A549 treated with RU486 at 1 μM for 4 hours (cell line): Measurements from ENCODE around the gene TMEM59L. TPM values are rescaled to one million over a fixed set of nuclear protein-coding genes. Genes with fewer than 3 reads are reported as not detected.

ENCODE experiments used
- total RNA-seq: library from RNA; stranded (reverse); fragments of 200-300 nt; extraction: Qiagen RNA extraction; gene quantifications from 5 replicates; pipeline ENCODE4 v1.2.3, GENCODE V29; 2022; ENCODE audit warnings: low read depth

TMEM59L gene
- total RNA-seq: 3.8 to 6.7 TPM (median 5.8 TPM) in 5 replicates

GRCh38 chr19:18612772-18613588, at the start of gene TMEM59L:
TMEM59L (plus strand) TSS chr19:18612870; CDS start chr19:18612959, 89 bp downstream.

DNA sequence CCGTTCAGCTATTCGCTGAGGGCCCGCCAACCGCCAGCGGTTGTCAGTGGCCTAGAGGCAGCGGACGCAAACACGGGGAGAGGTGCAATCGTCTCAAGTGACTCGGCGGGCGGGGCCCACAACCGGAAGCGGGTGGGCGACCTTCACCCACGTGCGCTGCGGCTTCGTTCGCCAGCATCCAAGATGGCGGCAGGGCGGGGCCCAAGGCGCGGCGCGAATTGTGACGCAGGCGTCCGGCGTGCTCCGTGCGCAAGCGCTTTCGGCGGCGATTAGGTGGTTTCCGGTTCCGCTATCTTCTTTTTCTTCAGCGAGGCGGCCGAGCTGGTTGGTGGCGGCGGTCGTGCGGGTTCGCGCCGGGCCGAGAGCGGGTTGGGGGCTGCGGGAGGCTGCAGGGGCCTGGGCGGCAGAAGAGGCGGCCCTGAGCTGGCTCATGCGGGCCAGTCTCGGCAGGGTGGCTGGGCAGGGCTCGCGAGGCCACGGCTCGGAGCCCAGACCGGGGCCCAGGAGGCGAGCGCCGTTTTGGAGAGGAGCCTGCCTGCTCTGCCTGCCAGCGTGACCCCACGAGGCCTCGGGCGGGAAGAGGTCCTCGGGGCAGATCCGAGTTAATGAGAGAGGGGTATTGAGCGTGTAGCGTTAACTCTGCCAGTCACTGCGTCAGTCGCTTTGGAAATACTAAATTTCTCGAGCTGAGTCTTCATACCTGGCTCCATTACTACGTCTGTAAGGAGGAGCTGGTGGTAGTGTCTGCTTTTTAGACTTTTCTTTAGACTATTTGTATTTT, 40.9 kb upstream of the TMEM59L start, which contains the start of gene UBA52:
Gene UBA52 (plus strand): TSS at position 294 of the 781 bp plus-strand sequence. CDS start 1,444 bp downstream, outside the sequence.

DNA sequence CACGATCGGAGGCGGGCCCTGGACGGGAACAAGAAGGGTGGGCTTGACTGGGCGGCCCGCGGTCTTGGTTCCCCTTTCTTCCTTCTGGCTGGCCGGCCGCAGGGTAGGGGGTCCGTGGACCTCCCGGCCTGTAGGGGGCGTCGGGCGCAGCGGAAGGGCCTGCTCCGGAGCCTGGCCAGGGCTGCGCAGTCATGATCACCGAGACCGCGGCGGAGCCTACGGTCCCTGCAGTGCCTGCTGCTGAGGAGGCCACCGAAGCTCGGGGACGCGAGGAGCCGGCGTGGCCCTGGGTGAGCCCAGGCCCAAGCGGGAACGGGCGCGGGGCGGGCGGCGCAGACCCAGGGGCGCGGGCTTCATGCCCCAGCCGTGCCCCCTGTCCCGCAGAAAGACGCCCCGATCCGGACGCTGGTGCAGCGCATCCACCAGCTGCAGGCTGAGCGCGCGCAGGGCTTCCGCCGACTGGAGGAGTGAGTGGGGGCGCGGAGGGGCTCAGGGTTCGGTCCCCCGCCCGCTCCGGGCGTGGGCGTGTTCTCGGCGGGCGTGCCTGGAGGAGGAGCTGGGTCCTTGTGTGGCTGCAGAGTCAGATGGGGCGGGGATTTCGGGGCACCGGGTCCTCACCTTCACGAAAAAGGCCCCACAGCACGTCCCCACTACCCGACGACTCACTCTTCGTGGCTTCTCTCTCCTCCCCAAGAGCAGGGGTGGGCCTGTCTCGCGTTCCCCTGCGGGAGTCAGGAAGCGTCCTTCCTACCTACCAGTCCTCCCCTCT, 23.9 kb upstream of the TMEM59L start, which contains the start of gene REX1BD:
Gene REX1BD (plus strand): TSS at position 188 of the 769 bp plus-strand sequence. CDS start 4 bp downstream, at position 192.

DNA sequence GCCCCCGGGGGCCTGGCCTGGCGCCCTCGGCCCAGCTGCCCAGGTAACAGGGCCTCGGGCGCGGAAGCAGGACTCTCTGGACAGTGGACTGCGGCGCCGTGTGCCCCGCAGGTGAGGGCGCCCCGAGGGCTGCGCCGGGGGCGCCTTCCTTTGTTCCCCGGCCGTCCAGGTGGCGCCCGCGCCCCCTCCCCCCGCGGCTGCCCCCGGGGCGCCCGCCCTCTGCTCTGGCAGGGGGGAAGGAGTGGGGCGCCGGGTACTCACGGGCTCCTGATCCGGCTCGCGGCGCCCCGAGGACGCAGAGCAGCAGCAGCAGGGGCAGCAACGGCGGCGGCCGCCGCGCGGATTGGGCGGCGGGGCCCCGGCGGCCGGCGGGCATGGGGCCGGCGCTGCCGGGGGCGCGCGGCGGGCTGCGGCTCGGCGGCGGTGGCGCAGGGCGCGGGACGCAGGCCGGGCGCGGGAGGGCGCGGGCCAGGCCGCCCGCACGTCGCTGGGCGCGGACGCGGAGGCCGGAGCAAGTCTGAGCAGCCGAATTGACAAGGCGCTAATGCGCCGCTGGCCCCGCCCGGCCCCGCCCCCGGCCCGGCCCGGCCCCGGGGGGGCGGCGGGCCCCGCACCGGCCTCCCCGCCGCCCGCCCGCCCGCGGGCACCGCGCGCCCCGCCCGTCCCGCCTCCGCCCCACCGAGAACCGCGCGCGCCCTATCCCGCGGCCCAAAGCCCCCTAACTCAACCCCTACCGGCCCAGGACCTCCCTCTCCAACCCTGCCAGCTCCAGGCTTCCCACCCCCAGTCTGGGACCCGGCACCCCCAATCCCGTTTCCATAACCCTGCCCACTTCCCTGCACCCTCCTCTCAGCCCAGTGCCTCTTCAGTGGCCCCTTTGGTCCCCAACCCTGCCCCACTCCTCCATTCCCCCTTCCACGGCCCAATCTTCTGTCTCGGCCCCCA, 6.1 kb upstream of the TMEM59L start, which contains the start of gene CRLF1:
Gene CRLF1 (minus strand): TSS at position 519 of the 945 bp plus-strand sequence. CDS start 143 bp downstream, at position 376.

DNA sequence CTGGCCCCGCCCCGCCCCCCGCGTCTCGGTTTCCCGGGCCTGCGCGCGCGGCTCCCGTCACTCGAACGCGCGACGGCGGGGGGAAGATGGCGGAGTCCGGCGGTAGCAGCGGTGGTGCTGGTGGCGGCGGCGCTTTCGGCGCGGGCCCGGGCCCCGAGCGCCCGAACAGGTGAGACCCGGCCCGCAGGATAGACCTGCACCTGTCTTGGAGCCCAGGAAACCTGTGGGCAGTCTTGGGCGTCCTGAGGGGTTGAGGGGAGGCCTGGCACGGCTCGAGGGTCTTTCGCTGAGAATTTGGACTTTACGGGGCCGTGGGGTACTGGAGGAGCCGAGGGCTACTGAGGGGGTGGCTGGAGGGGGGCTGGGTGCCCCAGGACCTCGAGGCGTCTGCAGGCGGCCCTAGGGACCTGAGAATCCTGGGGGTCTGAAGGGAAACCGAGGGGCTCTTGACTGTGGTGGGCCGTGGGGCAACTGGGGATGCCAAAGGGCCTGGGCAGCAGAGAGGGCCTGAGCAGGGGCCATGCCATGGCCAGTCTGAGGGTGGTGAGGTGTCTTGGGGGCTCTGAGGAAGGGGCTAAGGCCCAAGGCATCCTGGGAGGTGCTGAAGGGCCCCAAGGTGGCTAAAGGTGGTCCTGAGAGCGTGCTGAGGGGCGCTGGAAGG, 24.4 kb downstream of the TMEM59L start, which contains the start of gene KLHL26:
Gene KLHL26 (plus strand): TSS at position 60 of the 661 bp plus-strand sequence. CDS start 27 bp downstream, at position 87.

Other genes starting within 250 kb of the TMEM59L start
- gene GDF15, start 226.7 kb upstream of the TMEM59L start, total RNA-seq: 30.3 to 66.7 TPM (median 56.0 TPM) in 5 replicates
- gene LRRC25, start 215.2 kb upstream of the TMEM59L start, total RNA-seq: not detected in 5 replicates
- 34.1 to 57.9 TPM (median 51.4 TPM) in 5 replicates for gene SSBP4, start 193.5 kb upstream of the TMEM59L start, total RNA-seq
- 27.1 to 47.3 TPM (median 45.2 TPM) in 5 replicates for gene ISYNA1, start 174.7 kb upstream of the TMEM59L start, total RNA-seq
- gene ELL, start 90.8 kb upstream of the TMEM59L start, total RNA-seq: 3.9 to 6.1 TPM (median 5.6 TPM) in 5 replicates
- 116 to 161 TPM (median 147 TPM) in 5 replicates for gene FKBP8, start 69.3 kb upstream of the TMEM59L start, total RNA-seq
- gene KXD1, start 55.0 kb upstream of the TMEM59L start, total RNA-seq: 81.6 to 108 TPM (median 102 TPM) in 5 replicates
- 1,017 to 1,354 TPM (median 1,138 TPM) in 5 replicates for gene UBA52, start 41.0 kb upstream of the TMEM59L start, total RNA-seq
- 43.0 to 66.6 TPM (median 58.2 TPM) in 5 replicates for gene REX1BD, start 24.1 kb upstream of the TMEM59L start, total RNA-seq
- gene CRLF1, start 6.1 kb upstream of the TMEM59L start, total RNA-seq: 1.1 to 4.2 TPM (median 3.3 TPM) in 5 replicates
- gene KLHL26, start 24.2 kb downstream of the TMEM59L start, total RNA-seq: 2.4 to 4.7 TPM (median 2.9 TPM) in 5 replicates
- 3.2 to 5.4 TPM (median 4.1 TPM) in 5 replicates for gene CRTC1, start 70.8 kb downstream of the TMEM59L start, total RNA-seq
- gene COMP, start 178.4 kb downstream of the TMEM59L start, total RNA-seq: 0.08 to 0.10 TPM in 2 of 5 replicates, not detected in the others
- gene UPF1, start 219.1 kb downstream of the TMEM59L start, total RNA-seq: 33.1 to 43.0 TPM (median 41.9 TPM) in 5 replicates